ENCODE measurements around the gene APOB.

Gene APOB

DNA sequence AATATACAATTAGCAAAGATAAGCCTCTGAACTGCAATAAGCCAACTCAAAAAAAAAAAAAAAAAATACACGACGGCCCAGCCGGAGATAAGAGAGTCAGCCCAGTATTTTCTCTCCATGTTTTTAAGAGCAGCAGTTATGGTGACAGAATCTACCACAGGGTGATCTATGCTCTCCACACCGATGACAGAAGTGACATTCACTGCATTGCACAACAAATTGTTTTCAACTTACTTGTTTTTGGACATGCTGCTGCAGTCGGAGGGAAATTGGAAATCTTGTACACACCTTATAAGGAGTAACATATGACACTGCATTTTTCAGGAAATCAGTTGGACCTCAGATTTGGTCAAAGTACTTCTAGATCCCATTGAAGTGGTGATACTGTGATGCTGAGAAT lies 23.3 kb upstream of the APOB start:
- no peaks in the 10 kb centered on the region for H3K36me3 ChIP-seq (ENCODE audit: control insufficient read depth, insufficient read depth, low read length)
- no peak overlapping the region for H3K27ac ChIP-seq (ENCODE audit: insufficient read depth, low read depth, low read length, poor library complexity, severe bottlenecking)
- H3K27me3 ChIP-seq (ENCODE audit: control insufficient read depth, insufficient read depth, low read length, poor library complexity, severe bottlenecking): no peaks in the 10 kb centered on the region
- 71 to 76% methylated on average over 5 of the region's 5 CpGs for WGBS, 2 experiments
- H3K9me3 ChIP-seq (ENCODE audit: control insufficient read depth, low read length): no peaks in the 10 kb centered on the region
- no peak overlapping the region for H3K4me3 ChIP-seq (ENCODE audit: insufficient read depth, low read depth, low read length)
- H3K4me1 ChIP-seq (ENCODE audit: control insufficient read depth, insufficient read depth, low read length): peaks cover 7% of the 10 kb centered on the region

DNA sequence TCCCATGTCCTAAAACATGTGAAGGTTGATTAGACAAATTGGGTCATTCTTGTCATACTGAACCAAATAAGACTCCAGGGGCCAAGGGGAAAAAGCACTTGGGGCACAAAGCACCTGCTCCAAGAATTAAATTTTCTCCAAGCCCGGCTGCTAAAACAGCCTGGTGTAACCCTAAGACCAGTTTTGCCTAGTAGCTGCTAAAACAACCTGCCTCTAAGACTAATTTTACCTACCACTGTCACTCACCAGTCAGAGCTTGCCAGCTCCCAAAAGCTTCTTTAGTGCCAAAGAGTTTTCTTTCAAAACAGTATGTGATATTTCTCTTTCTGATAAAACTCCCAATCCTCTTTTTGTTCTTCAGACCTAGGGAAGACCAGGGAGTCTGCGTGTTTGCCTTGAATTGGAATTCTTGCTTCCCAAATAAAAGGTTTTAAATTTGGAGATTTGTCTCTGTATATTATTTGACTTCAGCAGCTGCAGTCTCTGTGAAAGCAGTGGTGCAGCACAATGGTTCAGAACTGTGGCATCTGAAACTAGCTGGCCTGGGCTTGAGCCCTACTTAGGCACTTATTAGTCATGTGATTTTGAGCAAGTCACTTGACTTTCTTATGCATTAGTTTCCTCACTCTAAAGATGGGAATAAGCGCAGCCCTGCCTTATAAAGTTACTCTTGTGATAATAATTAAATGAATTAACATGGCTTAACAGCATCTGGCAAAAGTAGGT lies 16.2 kb upstream of the APOB start:
- no peaks in the 10 kb centered on the region for H3K4me1 ChIP-seq (ENCODE audit: control insufficient read depth, insufficient read depth, low read length)
- no peaks in the 10 kb centered on the region for H3K27me3 ChIP-seq (ENCODE audit: control insufficient read depth, insufficient read depth, low read length, poor library complexity, severe bottlenecking)
- no peaks in the 10 kb centered on the region for H3K36me3 ChIP-seq (ENCODE audit: control insufficient read depth, insufficient read depth, low read length)
- no peak overlapping the region for H3K27ac ChIP-seq (ENCODE audit: insufficient read depth, low read depth, low read length, poor library complexity, severe bottlenecking)
- H3K4me3 ChIP-seq (ENCODE audit: insufficient read depth, low read depth, low read length): no peak overlapping the region
- 67 to 79% methylated on average over 2 to 3 of the region's 3 CpGs for whole genome bisulfite sequencing, 2 experiments
- H3K9me3 ChIP-seq (ENCODE audit: control insufficient read depth, low read length): no peaks in the 10 kb centered on the region

GRCh38 chr2:21057097-21057496 lies 13.2 kb upstream of the APOB start:
- Histone ChIP-seq H3K4me3 (ENCODE audit: insufficient read depth, low read depth, low read length) (no peak overlapping the region), H3K36me3 (ENCODE audit: control insufficient read depth, insufficient read depth, low read length) (no peaks in the 10 kb centered on the region), H3K27me3 (ENCODE audit: control insufficient read depth, insufficient read depth, low read length, poor library complexity, severe bottlenecking) (no peaks in the 10 kb centered on the region), H3K4me1 (ENCODE audit: control insufficient read depth, insufficient read depth, low read length) (peaks cover 6% of the 10 kb centered on the region), H3K9me3 (ENCODE audit: control insufficient read depth, low read length) (no peaks in the 10 kb centered on the region), H3K27ac (ENCODE audit: insufficient read depth, low read depth, low read length, poor library complexity, severe bottlenecking) (no peak overlapping the region)
- WGBS, 2 experiments: 98 to 100% methylated on average over 1 to 2 of the region's 2 CpGs

DNA sequence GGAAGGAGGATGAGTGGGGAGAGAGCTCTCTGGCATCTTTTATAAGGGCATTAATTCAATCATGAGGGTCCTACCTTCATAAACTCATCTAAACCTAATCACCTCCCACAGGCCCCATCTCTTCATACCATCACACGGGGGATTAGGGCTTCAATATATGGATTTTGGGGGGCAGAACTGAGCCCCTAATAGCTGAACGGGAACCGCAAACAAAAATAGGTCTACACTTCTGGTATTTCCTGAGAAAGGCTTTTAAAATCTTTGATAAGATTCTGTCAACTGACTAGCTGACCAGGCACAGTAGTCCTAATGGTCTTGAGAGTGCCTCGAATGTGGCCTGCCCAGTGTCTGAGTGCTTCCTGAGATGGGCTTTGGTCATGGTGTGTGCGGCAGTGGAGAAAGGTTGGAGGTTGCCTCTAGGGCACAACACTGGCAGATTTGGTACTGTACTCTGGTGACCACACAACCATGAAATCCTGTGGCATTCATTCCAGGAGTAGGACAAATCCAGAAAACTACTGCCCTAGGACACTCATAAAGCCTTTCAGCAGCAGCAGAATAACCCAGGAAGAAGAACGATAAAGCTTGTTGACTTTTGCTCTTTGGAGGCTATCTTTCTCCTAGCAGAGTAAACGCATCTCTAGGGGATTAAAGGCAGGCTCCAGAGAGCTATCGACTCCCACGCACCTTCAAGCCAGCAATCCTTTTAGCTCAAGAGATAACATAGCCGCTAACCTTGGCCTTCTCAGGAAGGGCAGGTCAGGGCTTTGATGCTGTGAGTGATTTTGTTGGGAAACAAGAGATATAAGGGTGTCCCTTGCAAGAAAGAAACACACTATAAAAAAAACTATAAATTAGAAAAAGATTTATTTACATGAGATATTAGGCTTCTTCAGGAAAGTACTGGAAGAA lies 12.3 kb upstream of the APOB start:
- WGBS, 2 experiments: 93 to 95% methylated on average over 10 of the region's 10 CpGs
- no peaks in the 10 kb centered on the region for H3K9me3 ChIP-seq (ENCODE audit: control insufficient read depth, low read length)
- H3K27ac ChIP-seq (ENCODE audit: insufficient read depth, low read depth, low read length, poor library complexity, severe bottlenecking): no peak overlapping the region
- no peaks in the 10 kb centered on the region for H3K27me3 ChIP-seq (ENCODE audit: control insufficient read depth, insufficient read depth, low read length, poor library complexity, severe bottlenecking)
- no peaks in the 10 kb centered on the region for H3K36me3 ChIP-seq (ENCODE audit: control insufficient read depth, insufficient read depth, low read length)
- no peak overlapping the region for H3K4me3 ChIP-seq (ENCODE audit: insufficient read depth, low read depth, low read length)
- peaks cover 6% of the 10 kb centered on the region for H3K4me1 ChIP-seq (ENCODE audit: control insufficient read depth, insufficient read depth, low read length)

DNA sequence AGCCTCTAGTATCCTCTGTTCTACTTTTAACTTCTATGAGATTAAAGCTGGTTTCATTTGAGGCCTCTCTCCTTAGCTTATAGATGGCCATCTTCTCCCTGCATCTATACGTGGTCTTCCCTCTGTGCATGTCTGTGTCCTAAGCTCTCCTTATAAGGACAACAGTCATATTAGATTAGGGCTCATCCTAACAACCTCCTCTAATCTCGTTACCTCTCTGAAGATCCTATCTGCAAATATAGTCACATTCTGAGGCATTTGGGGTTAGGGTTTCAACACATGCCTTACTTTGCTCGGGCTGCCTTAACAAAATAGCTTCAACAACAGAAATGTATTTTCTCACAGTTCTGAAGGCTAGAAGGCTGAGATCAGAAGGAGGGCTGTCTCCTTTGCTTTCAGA lies 11.6 kb upstream of the APOB start:
- Histone ChIP-seq H3K27ac (ENCODE audit: insufficient read depth, low read depth, low read length, poor library complexity, severe bottlenecking) (no peak overlapping the region), H3K4me3 (ENCODE audit: insufficient read depth, low read depth, low read length) (no peak overlapping the region), H3K36me3 (ENCODE audit: control insufficient read depth, insufficient read depth, low read length) (no peaks in the 10 kb centered on the region), H3K27me3 (ENCODE audit: control insufficient read depth, insufficient read depth, low read length, poor library complexity, severe bottlenecking) (no peaks in the 10 kb centered on the region), H3K4me1 (ENCODE audit: control insufficient read depth, insufficient read depth, low read length) (peaks cover 6% of the 10 kb centered on the region), H3K9me3 (ENCODE audit: control insufficient read depth, low read length) (no peaks in the 10 kb centered on the region)
- WGBS, 2 experiments: 79 to 86% methylated on average over 3 of the region's 3 CpGs

DNA sequence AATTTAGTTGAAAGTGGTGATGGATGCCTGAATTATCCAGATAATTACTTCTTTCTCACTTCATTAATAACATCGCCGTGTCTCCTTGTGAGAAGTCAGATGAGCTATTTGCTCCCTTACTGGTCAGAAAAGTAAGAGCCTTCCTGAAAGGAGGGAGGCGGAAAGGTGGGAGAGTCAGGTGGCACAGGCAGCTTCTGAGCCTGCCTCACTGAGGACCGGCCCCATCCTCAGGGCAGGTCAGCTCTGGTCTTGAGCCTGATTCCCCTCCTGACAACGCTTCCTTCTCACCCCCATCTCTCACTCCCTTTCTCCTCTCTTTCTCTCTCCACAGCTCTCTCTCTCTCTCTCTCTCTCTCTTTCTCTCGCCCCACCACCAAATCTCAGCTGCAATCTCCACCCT lies 10.1 kb upstream of the APOB start:
- Histone ChIP-seq H3K27me3 (ENCODE audit: control insufficient read depth, insufficient read depth, low read length, poor library complexity, severe bottlenecking) (no peaks in the 10 kb centered on the region), H3K4me1 (ENCODE audit: control insufficient read depth, insufficient read depth, low read length) (peaks cover 6% of the 10 kb centered on the region), H3K9me3 (ENCODE audit: control insufficient read depth, low read length) (no peaks in the 10 kb centered on the region), H3K36me3 (ENCODE audit: control insufficient read depth, insufficient read depth, low read length) (no peaks in the 10 kb centered on the region), H3K4me3 (ENCODE audit: insufficient read depth, low read depth, low read length) (no peak overlapping the region), H3K27ac (ENCODE audit: insufficient read depth, low read depth, low read length, poor library complexity, severe bottlenecking) (no peak overlapping the region)
- WGBS, 2 experiments: 89 to 95% methylated on average over 6 of the region's 6 CpGs

GRCh38 chr2:21052044-21052443 lies 8.2 kb upstream of the APOB start:
- WGBS, 2 experiments: 75 to 82% methylated on average over 4 of the region's 4 CpGs
- H3K27ac ChIP-seq (ENCODE audit: insufficient read depth, low read depth, low read length, poor library complexity, severe bottlenecking): no peak overlapping the region
- H3K4me3 ChIP-seq (ENCODE audit: insufficient read depth, low read depth, low read length): no peak overlapping the region
- H3K9me3 ChIP-seq (ENCODE audit: control insufficient read depth, low read length): no peaks in the 10 kb centered on the region
- H3K36me3 ChIP-seq (ENCODE audit: control insufficient read depth, insufficient read depth, low read length): no peaks in the 10 kb centered on the region
- peaks cover 6% of the 10 kb centered on the region for H3K4me1 ChIP-seq (ENCODE audit: control insufficient read depth, insufficient read depth, low read length)
- H3K27me3 ChIP-seq (ENCODE audit: control insufficient read depth, insufficient read depth, low read length, poor library complexity, severe bottlenecking): no peaks in the 10 kb centered on the region

DNA sequence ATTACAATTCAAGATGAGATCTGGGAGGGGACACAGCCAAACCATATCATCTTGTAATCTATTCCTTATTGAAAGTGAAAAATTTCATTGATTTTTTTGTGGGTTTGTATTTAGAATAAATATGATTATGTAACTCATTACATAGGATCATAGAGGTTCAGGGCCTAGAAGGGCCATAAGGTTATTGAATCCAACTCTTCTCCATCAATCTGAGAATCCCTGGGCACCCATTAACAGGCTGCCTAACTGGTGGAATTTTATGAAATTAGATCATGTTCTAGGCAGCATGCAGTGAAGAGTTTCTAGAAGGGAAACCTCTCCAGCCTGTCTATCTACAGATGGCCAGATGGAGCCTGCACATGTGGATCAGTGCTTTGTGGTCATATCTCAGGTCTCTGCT lies 6.3 kb upstream of the APOB start:
- Histone ChIP-seq H3K27me3 (ENCODE audit: control insufficient read depth, insufficient read depth, low read length, poor library complexity, severe bottlenecking) (no peaks in the 10 kb centered on the region), H3K27ac (ENCODE audit: insufficient read depth, low read depth, low read length, poor library complexity, severe bottlenecking) (no peak overlapping the region), H3K4me3 (ENCODE audit: insufficient read depth, low read depth, low read length) (no peak overlapping the region), H3K36me3 (ENCODE audit: control insufficient read depth, insufficient read depth, low read length) (no peaks in the 10 kb centered on the region), H3K9me3 (ENCODE audit: control insufficient read depth, low read length) (no peaks in the 10 kb centered on the region), H3K4me1 (ENCODE audit: control insufficient read depth, insufficient read depth, low read length) (peaks cover 6% of the 10 kb centered on the region)

- H3K9me3 ChIP-seq (ENCODE audit: control insufficient read depth, low read length): no peaks in the 10 kb centered on the region
- no peak overlapping the region for H3K27ac ChIP-seq (ENCODE audit: insufficient read depth, low read depth, low read length, poor library complexity, severe bottlenecking)
- no peak overlapping the region for H3K4me3 ChIP-seq (ENCODE audit: insufficient read depth, low read depth, low read length)
- H3K27me3 ChIP-seq (ENCODE audit: control insufficient read depth, insufficient read depth, low read length, poor library complexity, severe bottlenecking): peaks cover 22% of the 10 kb centered on the region
- H3K36me3 ChIP-seq (ENCODE audit: control insufficient read depth, insufficient read depth, low read length): no peaks in the 10 kb centered on the region
- WGBS, 2 experiments: 83 to 84% methylated on average over 7 of the region's 8 CpGs
- H3K4me1 ChIP-seq (ENCODE audit: control insufficient read depth, insufficient read depth, low read length): no peaks in the 10 kb centered on the region
Measured at GRCh38 chr2:21047141-21048009, 3.5 kb upstream of the APOB start.

DNA sequence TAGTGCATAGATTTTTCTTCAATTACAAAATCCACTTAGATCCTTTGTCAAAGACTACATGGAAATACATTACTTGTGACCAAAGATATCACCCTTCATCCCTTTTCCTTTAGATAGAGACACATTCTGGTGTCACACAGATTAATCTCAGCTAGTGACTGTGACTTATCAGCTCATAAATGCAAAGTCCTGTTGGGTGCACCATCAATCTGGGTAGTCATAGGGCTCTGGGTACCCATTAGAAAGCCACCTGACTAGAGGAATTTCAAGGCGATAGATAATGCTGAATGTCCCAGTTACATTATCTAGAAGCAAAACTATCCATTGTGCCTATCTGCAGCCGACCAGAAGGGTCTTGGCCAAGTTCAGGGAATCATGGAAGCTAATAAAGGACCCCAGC lies 2.6 kb upstream of the APOB start:
- no peak overlapping the region for H3K4me3 ChIP-seq (ENCODE audit: insufficient read depth, low read depth, low read length)
- WGBS, 2 experiments: 92 to 98% methylated on average over 2 of the region's 2 CpGs
- H3K27me3 ChIP-seq (ENCODE audit: control insufficient read depth, insufficient read depth, low read length, poor library complexity, severe bottlenecking): peaks cover 22% of the 10 kb centered on the region
- no peaks in the 10 kb centered on the region for H3K4me1 ChIP-seq (ENCODE audit: control insufficient read depth, insufficient read depth, low read length)
- no peaks in the 10 kb centered on the region for H3K36me3 ChIP-seq (ENCODE audit: control insufficient read depth, insufficient read depth, low read length)
- H3K9me3 ChIP-seq (ENCODE audit: control insufficient read depth, low read length): no peaks in the 10 kb centered on the region
- H3K27ac ChIP-seq (ENCODE audit: insufficient read depth, low read depth, low read length, poor library complexity, severe bottlenecking): no peak overlapping the region

All from ectodermal cell (in vitro differentiated cells).